AG08395 (cell line): ENCODE results near the gene CTXND1.
"Not testable (repeated sequence)": the region's sequence is repeated elsewhere in the genome, so short reads cannot be mapped to it uniquely, and the experiment has no call there.

Experiments
- DNase-seq: peaks from one replicate; pipeline ENCODE4 v3.0.0; 2012; ENCODE audit warnings: mixed read lengths, low spot score

Gene CTXND1

GRCh38 chr15:80159301-80159700 is 92.7 kb downstream of the CTXND1 start:
- DNase-seq, result no peak

DNA sequence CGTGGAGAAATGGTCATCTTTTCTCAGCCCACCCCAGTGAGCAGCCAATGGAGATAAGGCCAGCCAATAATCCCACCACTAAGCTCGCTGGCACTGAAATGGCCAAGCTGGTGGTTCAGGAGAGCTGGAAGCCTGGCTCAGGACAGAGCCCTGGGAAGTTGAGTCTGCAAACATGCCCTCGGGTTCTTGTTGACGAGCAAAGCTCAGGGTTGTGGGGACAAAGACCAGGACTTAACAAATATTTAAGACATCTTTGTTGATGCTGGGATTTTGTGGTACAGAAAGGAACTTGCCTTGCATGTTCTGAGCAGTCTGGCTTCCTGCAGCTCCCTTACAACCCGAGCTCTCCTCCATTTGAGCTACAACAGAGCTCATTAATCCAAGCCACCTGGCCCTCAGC is 94.8 kb downstream of the CTXND1 start:
- DNase-seq, result no peak

DNA sequence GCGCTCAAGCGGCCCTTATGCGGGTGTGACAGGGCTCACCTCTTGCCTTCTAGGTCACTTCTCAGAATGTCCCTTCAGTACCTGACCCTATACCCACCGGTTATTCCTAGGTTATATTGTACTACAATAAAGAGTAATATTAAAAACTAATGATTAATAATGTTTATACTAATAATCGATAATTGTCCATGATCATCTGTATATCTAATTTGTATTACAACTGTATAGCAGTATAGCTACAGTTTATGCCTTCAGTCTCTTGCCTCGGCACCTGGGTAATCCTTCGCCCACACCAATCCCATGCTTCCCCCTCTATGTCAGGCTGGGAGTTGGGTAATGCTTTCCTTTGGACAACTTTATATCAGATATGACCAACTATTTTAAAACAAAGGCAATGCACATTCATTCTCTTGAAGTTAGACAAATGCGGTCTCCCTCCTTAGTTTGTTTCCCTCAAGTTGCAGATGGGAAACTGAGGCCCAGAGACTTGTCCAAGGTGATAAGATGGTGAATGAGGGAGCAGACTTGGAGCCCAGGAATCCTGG is 95.8 kb downstream of the CTXND1 start:
- DNase-seq, result no peak

- not testable (repeated sequence) for DNase-seq
These were observed 96.4 kb downstream of the CTXND1 start for GRCh38 chr15:80155378-80156175.

DNA sequence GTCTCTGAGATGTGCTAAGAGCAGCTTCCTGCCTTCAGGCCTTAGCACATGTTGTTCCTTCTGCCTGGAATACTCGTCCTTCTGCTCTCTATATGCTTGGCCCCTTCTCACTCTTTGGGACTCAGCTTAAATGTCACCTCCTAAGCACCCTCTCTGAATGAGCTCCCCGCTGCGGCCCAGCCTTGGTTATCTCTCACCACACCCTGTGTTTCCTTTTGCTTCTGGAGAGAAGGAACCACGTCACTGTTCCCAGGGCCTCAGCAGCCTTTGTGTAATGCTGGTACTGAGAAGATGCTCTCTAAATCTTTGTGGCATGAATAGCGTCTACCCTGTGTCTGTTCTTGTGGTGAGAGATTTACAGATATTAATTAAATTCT is 97.0 kb downstream of the CTXND1 start:
- DNase-seq, result no peak

- DNase-seq, result no peak
These were observed 97.7 kb downstream of the CTXND1 start for GRCh38 chr15:80154336-80154735.

GRCh38 chr15:80153900-80154299 is 98.1 kb downstream of the CTXND1 start:
- DNase-seq, result no peak

DNA sequence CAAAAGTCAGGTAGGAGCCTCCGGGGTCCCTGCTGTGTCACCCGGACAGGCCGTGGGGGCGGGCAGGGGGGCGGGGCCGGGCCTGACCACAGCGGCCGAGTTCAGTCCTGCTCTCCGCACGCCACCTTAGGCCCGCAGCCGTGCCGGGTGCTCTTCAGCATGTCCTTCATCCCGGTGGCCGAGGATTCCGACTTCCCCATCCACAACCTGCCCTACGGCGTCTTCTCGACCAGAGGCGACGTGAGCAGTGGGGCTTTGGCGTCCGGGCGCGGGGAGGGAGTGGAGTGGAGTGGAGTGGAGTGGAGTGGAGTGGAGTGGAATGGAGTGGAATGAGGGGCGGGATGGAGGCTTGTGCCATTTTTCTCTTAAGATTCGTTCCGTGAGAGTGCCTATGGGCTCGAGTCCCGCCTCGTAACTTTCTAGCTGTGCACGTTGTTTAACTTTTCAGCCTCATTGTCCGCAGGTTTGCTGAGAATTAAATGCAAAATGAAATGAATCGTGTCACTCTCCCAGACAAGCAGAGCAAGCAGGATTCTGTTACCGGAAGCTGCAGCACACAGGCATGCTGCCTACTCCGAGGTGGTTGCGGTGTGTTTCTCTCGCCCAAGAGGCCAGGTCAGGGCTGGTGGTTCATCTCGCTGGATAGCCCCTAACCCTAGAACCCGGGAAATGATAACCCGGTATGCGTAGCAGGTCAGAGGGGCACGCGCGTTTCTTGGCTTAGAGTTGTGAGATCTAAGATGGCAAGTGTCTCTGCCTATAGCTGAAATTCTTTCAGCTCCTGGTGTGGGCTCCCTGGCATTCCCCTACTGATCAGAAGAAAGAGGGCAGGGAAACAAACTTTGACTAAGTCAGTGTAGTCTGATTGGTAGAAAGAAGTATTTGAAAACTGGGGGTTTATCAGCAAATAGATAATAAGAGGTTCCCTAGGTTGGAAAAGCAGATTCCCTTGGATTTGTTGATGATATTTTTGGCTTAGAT is 98.8 kb downstream of the CTXND1 start, which contains the start of gene FAH:
Gene FAH, plus strand, starts transcription at position 104 of the 981 bp plus-strand sequence. Its CDS starts 56 bp downstream, at position 160.
- peak; percentile 19 for DNase-seq

- DNase-seq, result peak; percentile 97
These were observed 99.7 kb downstream of the CTXND1 start for GRCh38 chr15:80152180-80152895.

DNA sequence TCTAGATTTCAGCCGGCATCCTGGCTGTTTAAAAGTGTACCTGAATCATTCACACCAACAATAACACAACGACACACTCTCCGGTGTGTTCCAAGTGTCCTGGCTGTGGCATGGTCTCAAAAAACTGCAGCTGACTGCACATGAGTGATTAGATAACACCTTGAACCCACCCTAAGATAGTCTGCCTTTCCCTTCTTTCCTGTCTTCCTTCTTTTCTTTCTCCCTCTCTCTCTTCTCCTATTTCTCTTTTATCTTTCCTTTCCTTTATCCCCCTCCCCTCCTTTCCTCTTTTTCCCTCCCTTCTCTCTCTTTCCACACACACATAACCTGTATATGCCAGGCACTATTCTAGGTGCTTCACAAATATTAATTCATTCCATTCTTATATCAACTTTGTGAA is 100.4 kb downstream of the CTXND1 start:
- DNase-seq, result no peak

DNA sequence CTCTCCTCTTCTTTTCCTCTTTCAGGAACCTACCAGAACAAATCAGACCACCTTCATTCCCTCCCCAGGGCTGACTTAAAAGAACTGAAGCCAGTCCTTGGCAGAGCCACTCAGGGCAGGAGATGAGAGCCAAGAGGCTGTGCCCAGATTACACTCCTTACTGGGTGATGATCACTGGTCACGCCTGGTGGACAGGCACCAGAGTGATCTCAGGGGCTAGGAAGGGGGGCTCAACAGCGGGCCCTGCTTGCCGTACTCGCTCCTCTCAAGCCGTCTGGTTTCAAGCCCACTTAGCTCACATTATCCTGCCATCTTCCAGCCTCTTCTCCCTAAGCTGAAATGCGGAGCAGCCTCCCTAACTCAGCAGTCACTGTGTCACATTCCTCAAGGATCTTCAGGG is 100.9 kb downstream of the CTXND1 start:
- no peak for DNase-seq
